Measurements from ENCODE around the gene CAPZA1.

DNA sequence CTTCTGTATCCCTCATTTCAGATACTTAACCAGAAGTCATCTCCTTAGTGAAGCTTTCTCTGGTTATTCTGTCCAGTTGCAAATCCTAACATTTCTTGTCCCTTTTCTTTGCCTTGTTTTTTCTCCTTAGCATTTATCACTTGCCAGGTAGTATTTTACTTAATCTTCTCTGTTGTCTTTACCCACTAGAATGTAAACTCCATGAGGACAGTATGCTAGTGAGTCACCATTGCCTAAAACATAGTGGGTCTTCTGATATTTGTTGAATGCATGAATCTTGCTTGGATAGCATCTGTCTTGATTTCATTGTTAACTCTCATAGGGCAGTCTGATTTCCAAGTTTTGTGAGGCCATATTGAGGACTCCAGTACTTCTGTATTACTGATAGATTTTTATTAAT is 9.6 kb downstream of the CAPZA1 start:
- no peak for TF ChIP-seq HDAC6 (IDR thresholded peaks at IDR 0.05; ENCODE audit: low read depth, low read length)
- TF ChIP-seq JUN (IDR thresholded peaks at IDR 0.05; ENCODE audit: low read depth, low read length), result no peak
- TF ChIP-seq TCF12 (IDR thresholded peaks at IDR 0.05; ENCODE audit: low read depth, low read length), result no peak
- TF ChIP-seq, protein P1, sequence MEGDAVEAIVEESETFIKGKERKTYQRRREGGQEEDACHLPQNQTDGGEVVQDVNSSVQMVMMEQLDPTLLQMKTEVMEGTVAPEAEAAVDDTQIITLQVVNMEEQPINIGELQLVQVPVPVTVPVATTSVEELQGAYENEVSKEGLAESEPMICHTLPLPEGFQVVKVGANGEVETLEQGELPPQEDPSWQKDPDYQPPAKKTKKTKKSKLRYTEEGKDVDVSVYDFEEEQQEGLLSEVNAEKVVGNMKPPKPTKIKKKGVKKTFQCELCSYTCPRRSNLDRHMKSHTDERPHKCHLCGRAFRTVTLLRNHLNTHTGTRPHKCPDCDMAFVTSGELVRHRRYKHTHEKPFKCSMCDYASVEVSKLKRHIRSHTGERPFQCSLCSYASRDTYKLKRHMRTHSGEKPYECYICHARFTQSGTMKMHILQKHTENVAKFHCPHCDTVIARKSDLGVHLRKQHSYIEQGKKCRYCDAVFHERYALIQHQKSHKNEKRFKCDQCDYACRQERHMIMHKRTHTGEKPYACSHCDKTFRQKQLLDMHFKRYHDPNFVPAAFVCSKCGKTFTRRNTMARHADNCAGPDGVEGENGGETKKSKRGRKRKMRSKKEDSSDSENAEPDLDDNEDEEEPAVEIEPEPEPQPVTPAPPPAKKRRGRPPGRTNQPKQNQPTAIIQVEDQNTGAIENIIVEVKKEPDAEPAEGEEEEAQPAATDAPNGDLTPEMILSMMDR (IDR thresholded peaks at IDR 0.05; ENCODE audit: control extremely low read depth in 1 of 3, insufficient read depth in 1 of 3, low read depth in 1 of 3, low read length in 3 of 3), result no peak
- TF ChIP-seq SRF (IDR thresholded peaks at IDR 0.05; ENCODE audit: low read depth, low read length), result no peak
- no peak for TF ChIP-seq SIN3A (conservative IDR thresholded peaks at IDR 0.05 in 1 of 2, IDR thresholded peaks at IDR 0.05 in 1 of 2; ENCODE audit: low read depth in 1 of 2, low read length in 2 of 2)
- no peak for TF ChIP-seq SP1 (IDR thresholded peaks at IDR 0.05; ENCODE audit: low read depth, low read length)
- TF ChIP-seq YY1 (IDR thresholded peaks at IDR 0.05; ENCODE audit: low read depth, low read length), result no peak
